ENCODE results near the gene WASF1. TPM values are rescaled to one million over a fixed set of nuclear protein-coding genes. Genes with fewer than 3 reads are reported as not detected.
"Not testable (repeated sequence)": the region's sequence is repeated elsewhere in the genome, so short reads cannot be mapped to it uniquely, and the experiment has no call there.

The WASF1 gene
- total RNA-seq, 4 donors from 2014 or later: 2.0 to 13.0 (median 7.7) TPM

- H3K9me3 ChIP-seq: no peaks in the 10 kb centered on the region
- intact Hi-C loops (cut with DNase I): no loop called here
These were observed 54.1 kb downstream of the WASF1 start for GRCh38 chr6:110125361-110125760.

GRCh38 chr6:110121655-110122054 lies 57.8 kb downstream of the WASF1 start:
- H3K4me3 ChIP-seq (replicated peaks in 1 of 3); DNase-seq; H3K9me3 ChIP-seq; intact Hi-C loops (cut with DNase I); H3K4me1 ChIP-seq; H3K27me3 ChIP-seq; H3K36me3 ChIP-seq; H3K27ac ChIP-seq: not testable (repeated sequence)
- whole genome bisulfite sequencing, 2 donors: 94 to 100% methylated on average over 4 of the region's 4 CpGs

More at GRCh38 chr6:110125361-110125760, 54.1 kb downstream of the WASF1 start:
- no peaks in the 10 kb centered on the region for H3K36me3 ChIP-seq
- H3K4me1 ChIP-seq: no peaks in the 10 kb centered on the region
- H3K27me3 ChIP-seq: no peaks in the 10 kb centered on the region
- DNase-seq: no peak
- no peak overlapping the region for H3K4me3 ChIP-seq (replicated peaks in 1 of 3)
- no peak overlapping the region for H3K27ac ChIP-seq
- TF ChIP-seq CTCF (IDR thresholded peaks at IDR 0.05) (no peak), POLR2A (IDR thresholded peaks at IDR 0.05) (no peak)

- Histone ChIP-seq H3K4me3 (replicated peaks in 1 of 3) (no peak overlapping the region), H3K9me3 (no peaks in the 10 kb centered on the region), H3K4me1 (no peaks in the 10 kb centered on the region), H3K27me3 (no peaks in the 10 kb centered on the region), H3K36me3 (no peaks in the 10 kb centered on the region), H3K27ac (no peak overlapping the region)
- no peak for TF ChIP-seq POLR2A (IDR thresholded peaks at IDR 0.05)
- no peak for TF ChIP-seq CTCF (IDR thresholded peaks at IDR 0.05)
- peak; percentile 12 to 17 for DNase-seq
- 52% methylated on average over 8 of the region's 8 CpGs for WGBS, 2 donors
- intact Hi-C loops (cut with DNase I): no loop called here
These were observed 63.2 kb downstream of the WASF1 start for GRCh38 chr6:110116258-110116657.

GRCh38 chr6:110114004-110114403 lies 65.5 kb downstream of the WASF1 start:
- intact Hi-C loops (cut with DNase I): no loop called here
- no peaks in the 10 kb centered on the region for H3K36me3 ChIP-seq
- no peak overlapping the region for H3K4me3 ChIP-seq (replicated peaks in 1 of 3)
- H3K27me3 ChIP-seq: no peaks in the 10 kb centered on the region
- DNase-seq: no peak
- TF ChIP-seq CTCF (IDR thresholded peaks at IDR 0.05): no peak
- no peak for TF ChIP-seq POLR2A (IDR thresholded peaks at IDR 0.05)
- H3K27ac ChIP-seq: no peak overlapping the region
- H3K4me1 ChIP-seq: no peaks in the 10 kb centered on the region
- H3K9me3 ChIP-seq: no peaks in the 10 kb centered on the region

GRCh38 chr6:110105296-110105695 lies 74.2 kb downstream of the WASF1 start:
- Histone ChIP-seq H3K4me3 (replicated peaks in 1 of 3) (no peak overlapping the region), H3K27ac (no peak overlapping the region), H3K27me3 (no peaks in the 10 kb centered on the region), H3K9me3 (no peaks in the 10 kb centered on the region), H3K36me3 (no peaks in the 10 kb centered on the region), H3K4me1 (no peaks in the 10 kb centered on the region)
- DNase-seq: no peak
- intact Hi-C loops (cut with DNase I): no loop called here
- TF ChIP-seq CTCF (IDR thresholded peaks at IDR 0.05) (no peak), POLR2A (IDR thresholded peaks at IDR 0.05) (no peak)
- WGBS, 2 donors: 93 to 97% methylated on average over 4 of the region's 4 CpGs

GRCh38 chr6:110103260-110103659 lies 76.2 kb downstream of the WASF1 start:
- H3K27ac ChIP-seq: no peak overlapping the region
- TF ChIP-seq POLR2A (IDR thresholded peaks at IDR 0.05) (no peak), CTCF (IDR thresholded peaks at IDR 0.05) (no peak)
- no peaks in the 10 kb centered on the region for H3K9me3 ChIP-seq
- no peaks in the 10 kb centered on the region for H3K36me3 ChIP-seq
- H3K4me1 ChIP-seq: no peaks in the 10 kb centered on the region
- DNase-seq: no peak
- WGBS, 2 donors: 94 to 97% methylated on average over 4 of the region's 4 CpGs
- no peak overlapping the region for H3K4me3 ChIP-seq (replicated peaks in 1 of 3)
- intact Hi-C loops (cut with DNase I): no loop called here
- H3K27me3 ChIP-seq: no peaks in the 10 kb centered on the region

Measured in thyroid gland (tissue), 4 donors.